Osteoblast (primary cell): Measurements from ENCODE around the gene MMD. TPM values are rescaled to one million over a fixed set of nuclear protein-coding genes. Genes with fewer than 3 reads are reported as not detected.
A peak's percentile ranks its signal among the peaks of the same experiment; 100 is the strongest.
"Not testable (repeated sequence)": the region's sequence is repeated elsewhere in the genome, so short reads cannot be mapped to it uniquely, and the experiment has no call there.

ENCODE experiments used
- DNase-seq: peaks from one replicate; pipeline ENCODE4 v3.0.0; 2011; ENCODE audit warnings: low spot score, mixed read lengths; ENCODE audit not compliant: insufficient read length; ENCODE audit errors: missing footprints
- H2AFZ ChIP-seq: 2 replicates; pipeline ENCODE4 v1.6.0; 2011; ENCODE audit warnings: mild to moderate bottlenecking, low read length
- H3K27ac ChIP-seq: 2 replicates; pipeline ENCODE4 v1.5.1; 2011; ENCODE audit warnings: mild to moderate bottlenecking, low read depth, low read length, moderate library complexity
- H3K27me3 ChIP-seq: 2 replicates; pipeline ENCODE4 v1.6.0; 2012; ENCODE audit warnings: mild to moderate bottlenecking, control low read depth, inconsistent platforms, low read length, moderate library complexity; ENCODE audit not compliant: insufficient read depth
- H3K36me3 ChIP-seq: 2 replicates; pipeline ENCODE4 v1.5.1; 2011; ENCODE audit warnings: mild to moderate bottlenecking, low read length, control low read depth, moderate library complexity; ENCODE audit not compliant: insufficient read depth
- H3K4me1 ChIP-seq: 2 replicates; pipeline ENCODE4 v1.5.1; 2011; ENCODE audit warnings: mild to moderate bottlenecking, low read length, control low read depth, moderate library complexity; ENCODE audit not compliant: insufficient read depth
- H3K4me2 ChIP-seq: 2 replicates; pipeline ENCODE4 v1.6.0; 2011; ENCODE audit warnings: mild to moderate bottlenecking, low read length; ENCODE audit not compliant: insufficient read depth
- H3K4me3 ChIP-seq: fragments of 200-600 bp; sonication (generic); 3 replicates; pipeline ENCODE4 v1.5.1; 2012; ENCODE audit warnings: mild to moderate bottlenecking, low read length, inconsistent platforms; ENCODE audit not compliant: insufficient read depth
- H3K79me2 ChIP-seq: 2 replicates; pipeline ENCODE4 v1.6.0; 2012; ENCODE audit warnings: mild to moderate bottlenecking, low read length, control low read depth, inconsistent platforms; ENCODE audit not compliant: insufficient read depth
- H3K9me3 ChIP-seq: 2 replicates; pipeline ENCODE4 v1.5.1; 2011; ENCODE audit warnings: low read depth, low read length, control low read depth
- H4K20me1 ChIP-seq: 2 replicates; pipeline ENCODE4 v1.6.0; 2012; ENCODE audit warnings: mild to moderate bottlenecking, low read length, control low read depth; ENCODE audit not compliant: insufficient read depth
- total RNA-seq: library from RNA; depleted of rRNA; stranded (reverse); fragments of >200 nt; gene quantifications from 2 replicates; pipeline ENCODE4 v1.2.3, GENCODE V29; 2012
- TF ChIP-seq, protein P1 (sequence below): IDR thresholded peaks from 2 replicates; pipeline ENCODE4 v1.5.1; 2011; ENCODE audit warnings: mild to moderate bottlenecking, low read depth, low read length, moderate library complexity; ENCODE audit errors: extremely low read depth

The MMD gene, protein sequence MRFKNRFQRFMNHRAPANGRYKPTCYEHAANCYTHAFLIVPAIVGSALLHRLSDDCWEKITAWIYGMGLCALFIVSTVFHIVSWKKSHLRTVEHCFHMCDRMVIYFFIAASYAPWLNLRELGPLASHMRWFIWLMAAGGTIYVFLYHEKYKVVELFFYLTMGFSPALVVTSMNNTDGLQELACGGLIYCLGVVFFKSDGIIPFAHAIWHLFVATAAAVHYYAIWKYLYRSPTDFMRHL
- total RNA-seq: 6.5 and 8.5 TPM in 2 replicates

DNA sequence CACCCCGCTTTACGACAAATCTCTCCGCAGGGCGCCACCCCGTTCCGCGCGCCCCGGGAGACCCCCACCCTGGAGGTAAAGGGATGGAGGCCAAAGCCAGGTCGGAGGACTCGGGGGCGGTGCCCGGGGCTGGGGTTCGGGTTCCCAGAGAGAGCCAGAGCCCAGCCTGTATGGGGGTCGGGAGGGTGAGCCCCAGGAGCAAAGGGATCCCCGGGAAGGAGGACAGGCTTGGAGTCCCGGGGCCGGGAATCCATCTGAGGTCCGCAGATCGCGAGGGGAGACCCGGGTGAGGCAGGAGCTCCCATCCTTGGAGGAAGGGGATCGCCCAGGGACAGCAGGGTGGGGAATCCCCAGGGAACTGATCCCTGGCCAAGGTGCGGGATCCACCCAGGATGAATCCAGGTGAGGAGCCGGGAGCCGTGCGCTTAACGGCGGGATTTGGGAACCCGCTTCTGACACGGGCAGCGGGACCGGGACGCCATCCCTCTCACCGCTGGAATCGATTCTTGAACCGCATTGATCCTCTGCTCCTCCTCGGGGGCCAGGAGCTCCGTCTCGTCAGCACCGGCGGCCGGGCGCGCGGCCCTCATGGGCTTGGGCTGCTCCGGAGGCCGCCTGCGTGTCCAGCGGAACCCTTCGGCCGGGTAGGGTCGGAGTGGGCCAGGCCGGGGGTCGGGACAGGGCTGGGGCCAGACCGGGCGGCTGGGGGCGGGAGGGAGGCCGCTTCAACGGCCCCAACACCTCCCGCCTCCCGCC lies at the start of gene MMD:
TSS of gene MMD (minus strand) at position 657 of the 756 bp plus-strand sequence. CDS start at position 517, 140 bp downstream.
- H3K79me2 ChIP-seq: peaks cover 18% of the 10 kb centered on the region
- H3K9me3 ChIP-seq: no peaks in the 10 kb centered on the region
- peaks cover 22% of the 10 kb centered on the region for H3K27me3 ChIP-seq
- peak within 1 kb of the TSS; percentile 90 for H2AFZ ChIP-seq
- H4K20me1 ChIP-seq: peaks cover 3% of the 10 kb centered on the region
- peaks cover 8% of the 10 kb centered on the region for H3K4me1 ChIP-seq
- H3K27ac ChIP-seq: peak within 1 kb of the TSS; percentile 43
- DNase-seq: no peak
- peak within 1 kb of the TSS; percentile 89 for H3K4me3 ChIP-seq
- no peaks in the 10 kb centered on the region for H3K36me3 ChIP-seq
- TF ChIP-seq, protein P1, sequence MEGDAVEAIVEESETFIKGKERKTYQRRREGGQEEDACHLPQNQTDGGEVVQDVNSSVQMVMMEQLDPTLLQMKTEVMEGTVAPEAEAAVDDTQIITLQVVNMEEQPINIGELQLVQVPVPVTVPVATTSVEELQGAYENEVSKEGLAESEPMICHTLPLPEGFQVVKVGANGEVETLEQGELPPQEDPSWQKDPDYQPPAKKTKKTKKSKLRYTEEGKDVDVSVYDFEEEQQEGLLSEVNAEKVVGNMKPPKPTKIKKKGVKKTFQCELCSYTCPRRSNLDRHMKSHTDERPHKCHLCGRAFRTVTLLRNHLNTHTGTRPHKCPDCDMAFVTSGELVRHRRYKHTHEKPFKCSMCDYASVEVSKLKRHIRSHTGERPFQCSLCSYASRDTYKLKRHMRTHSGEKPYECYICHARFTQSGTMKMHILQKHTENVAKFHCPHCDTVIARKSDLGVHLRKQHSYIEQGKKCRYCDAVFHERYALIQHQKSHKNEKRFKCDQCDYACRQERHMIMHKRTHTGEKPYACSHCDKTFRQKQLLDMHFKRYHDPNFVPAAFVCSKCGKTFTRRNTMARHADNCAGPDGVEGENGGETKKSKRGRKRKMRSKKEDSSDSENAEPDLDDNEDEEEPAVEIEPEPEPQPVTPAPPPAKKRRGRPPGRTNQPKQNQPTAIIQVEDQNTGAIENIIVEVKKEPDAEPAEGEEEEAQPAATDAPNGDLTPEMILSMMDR: no peak
- peak within 1 kb of the TSS; percentile 92 for H3K4me2 ChIP-seq

DNA sequence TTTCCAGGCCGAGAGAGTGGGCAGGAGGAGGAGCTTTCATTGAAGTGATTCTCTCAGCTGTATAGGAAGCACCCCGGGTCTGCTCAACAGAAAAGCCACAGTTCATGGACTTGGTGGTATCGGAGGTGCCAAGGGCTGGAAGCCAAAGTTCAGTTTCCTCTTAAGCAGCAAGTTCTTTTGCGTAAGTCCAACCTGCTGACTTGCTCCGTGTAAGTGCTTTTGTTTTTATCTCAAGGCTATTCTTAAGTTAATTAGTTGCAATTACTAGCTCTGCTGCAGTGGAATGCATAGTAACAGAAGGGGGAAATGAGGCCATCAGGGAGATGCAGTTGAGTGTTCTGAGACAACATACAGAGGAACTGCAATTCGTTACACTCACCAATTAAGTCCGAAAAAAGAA lies 45.0 kb upstream of the MMD start:
- no peak for DNase-seq
- Histone ChIP-seq H2AFZ (peak overlapping the region; percentile 47), H3K4me1 (no peaks in the 10 kb centered on the region), H4K20me1 (no peaks in the 10 kb centered on the region), H3K79me2 (no peaks in the 10 kb centered on the region), H3K9me3 (no peaks in the 10 kb centered on the region), H3K4me2 (peak overlapping the region; percentile 24), H3K4me3 (no peak overlapping the region), H3K27me3 (no peaks in the 10 kb centered on the region), H3K27ac (no peak overlapping the region), H3K36me3 (no peaks in the 10 kb centered on the region)
- TF ChIP-seq, protein P1: no peak

DNA sequence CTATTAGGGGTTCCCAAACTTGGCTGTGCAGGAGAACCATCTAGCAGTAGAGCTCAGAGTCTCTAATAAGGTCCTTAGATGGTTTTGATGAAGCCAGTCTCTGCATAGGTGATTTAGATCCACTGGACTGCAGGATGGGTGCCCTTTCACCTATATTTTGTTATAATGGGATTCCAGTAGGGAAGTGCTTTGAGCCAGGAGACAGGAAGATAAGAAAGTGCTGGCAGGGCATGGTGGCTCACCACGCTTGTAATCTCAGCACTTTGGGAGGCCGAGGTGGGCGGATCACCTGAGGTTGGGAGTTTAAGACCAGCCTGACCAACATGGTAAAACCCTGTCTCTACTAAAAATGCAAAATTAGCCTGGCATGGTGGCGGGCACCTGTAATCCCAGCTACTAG lies 44.1 kb upstream of the MMD start:
- not testable (repeated sequence) for DNase-seq, H3K36me3 ChIP-seq, H3K4me2 ChIP-seq, H2AFZ ChIP-seq, H3K4me1 ChIP-seq, H4K20me1 ChIP-seq, H3K4me3 ChIP-seq, H3K27ac ChIP-seq, H3K9me3 ChIP-seq, H3K79me2 ChIP-seq, H3K27me3 ChIP-seq

DNA sequence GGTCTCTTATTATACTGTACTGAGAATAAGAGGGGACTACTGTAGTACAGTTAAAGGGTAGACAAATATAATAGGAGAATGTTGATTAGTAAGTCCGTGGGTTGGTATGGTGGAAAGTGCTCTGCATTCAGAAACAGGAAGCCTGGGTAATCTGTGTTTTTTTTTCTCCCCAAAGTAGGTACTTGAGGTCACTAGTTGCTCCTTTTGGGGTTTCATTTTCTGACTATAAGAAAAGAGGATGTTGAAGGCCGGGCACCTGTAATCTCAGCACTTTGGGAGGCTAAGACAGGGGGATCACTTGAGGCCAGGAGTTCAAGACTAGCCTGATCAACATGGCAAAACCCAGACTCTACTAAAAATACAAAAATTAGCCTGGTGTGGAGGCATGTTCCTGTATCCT lies 42.0 kb upstream of the MMD start:
- Histone ChIP-seq H3K79me2 (no peaks in the 10 kb centered on the region), H3K4me2 (no peak overlapping the region), H3K27me3 (no peaks in the 10 kb centered on the region), H3K36me3 (no peaks in the 10 kb centered on the region), H4K20me1 (no peaks in the 10 kb centered on the region), H3K4me1 (peaks cover 8% of the 10 kb centered on the region), H3K4me3 (no peak overlapping the region), H3K27ac (no peak overlapping the region), H3K9me3 (no peaks in the 10 kb centered on the region), H2AFZ (no peak overlapping the region)
- DNase-seq: no peak
- TF ChIP-seq, protein P1: no peak
